Rectal smooth muscle tissue (tissue), 1 donor: ENCODE measurements around the gene SLC39A2.
"Not testable (repeated sequence)": the region's sequence is repeated elsewhere in the genome, so short reads cannot be mapped to it uniquely, and the experiment has no call there.

ENCODE experiments used
- H3K27ac ChIP-seq: one replicate; pipeline ENCODE4 v1.7.0; 2013; ENCODE audit warnings: low read depth, low read length, inconsistent platforms
- H3K27me3 ChIP-seq: one replicate; pipeline ENCODE4 v1.7.0; 2013; ENCODE audit warnings: low read length; ENCODE audit not compliant: control insufficient read depth, insufficient read depth
- H3K36me3 ChIP-seq: one replicate; pipeline ENCODE4 v1.7.0; 2013; ENCODE audit warnings: low read length; ENCODE audit not compliant: control insufficient read depth, insufficient read depth
- H3K4me1 ChIP-seq: one replicate; pipeline ENCODE4 v1.7.0; 2013; ENCODE audit warnings: low read length; ENCODE audit not compliant: control insufficient read depth, insufficient read depth
- H3K4me3 ChIP-seq: one replicate; pipeline ENCODE4 v1.7.0; 2013; ENCODE audit warnings: low read length
- H3K9ac ChIP-seq: one replicate; pipeline ENCODE4 v1.7.0; 2013; ENCODE audit warnings: low read length

The SLC39A2 gene

DNA sequence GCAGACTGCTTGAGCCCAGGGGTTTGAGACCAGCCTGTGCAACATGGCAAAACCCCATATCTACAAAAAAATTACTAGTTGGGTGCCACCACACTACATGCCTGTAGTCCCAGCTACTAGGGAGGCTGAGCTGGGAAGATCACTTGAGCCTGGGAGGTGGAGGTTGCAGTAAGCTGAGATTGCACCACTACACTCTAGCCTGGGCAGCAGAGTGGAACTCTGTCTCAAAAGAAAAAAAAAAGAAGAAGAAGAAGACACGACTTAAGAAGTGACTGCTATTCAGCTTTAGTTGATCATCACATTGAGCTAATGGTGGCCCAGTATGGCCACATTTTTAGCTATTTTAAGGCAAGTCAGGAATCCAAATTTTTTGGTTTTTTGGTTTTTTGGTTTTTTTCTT, 18.2 kb upstream of the SLC39A2 start:
- Histone ChIP-seq H3K4me3 (no peak overlapping the region), H3K36me3 (no peaks in the 10 kb centered on the region), H3K9ac (no peak overlapping the region), H3K4me1 (no peaks in the 10 kb centered on the region), H3K27me3 (no peaks in the 10 kb centered on the region), H3K27ac (no peak overlapping the region)

DNA sequence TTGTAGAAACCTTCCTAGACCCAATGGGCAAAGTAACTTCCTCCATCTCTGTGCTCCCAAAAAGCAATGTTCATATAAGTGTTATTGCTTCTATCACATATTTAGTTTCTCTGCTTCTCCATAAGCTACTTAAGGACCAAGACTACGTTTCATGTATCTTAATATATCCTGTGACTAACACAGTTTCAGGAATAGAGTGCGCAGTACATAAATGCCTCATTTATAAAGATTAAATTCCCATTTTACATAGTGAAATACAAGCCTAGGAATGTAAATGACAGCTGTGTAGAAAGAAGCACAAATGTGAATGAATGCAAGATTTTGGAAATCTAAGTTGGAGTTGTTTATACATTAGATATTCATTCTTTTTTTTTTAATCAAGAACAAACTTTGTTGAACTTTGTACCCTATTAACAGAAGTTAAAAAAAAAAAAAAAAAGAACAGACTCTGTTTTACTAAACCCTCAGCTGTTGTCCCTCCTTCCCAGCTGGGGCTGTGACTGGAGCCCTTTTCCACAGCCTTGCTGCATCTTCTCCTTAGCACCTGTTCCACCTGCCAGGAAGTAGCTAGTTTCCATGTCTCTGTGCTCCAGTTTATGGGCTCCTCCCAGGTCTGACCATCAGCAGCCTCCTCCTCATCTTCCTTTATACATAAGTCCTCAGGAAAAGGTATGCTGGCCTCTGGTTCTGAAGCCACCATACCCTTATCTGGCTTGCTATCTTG, 16.3 kb upstream of the SLC39A2 start:
- H3K27ac ChIP-seq = no peak overlapping the region
- no peak overlapping the region for H3K9ac ChIP-seq
- H3K4me3 ChIP-seq = no peak overlapping the region
- H3K36me3 ChIP-seq = no peaks in the 10 kb centered on the region
- H3K4me1 ChIP-seq = no peaks in the 10 kb centered on the region
- H3K27me3 ChIP-seq = no peaks in the 10 kb centered on the region

DNA sequence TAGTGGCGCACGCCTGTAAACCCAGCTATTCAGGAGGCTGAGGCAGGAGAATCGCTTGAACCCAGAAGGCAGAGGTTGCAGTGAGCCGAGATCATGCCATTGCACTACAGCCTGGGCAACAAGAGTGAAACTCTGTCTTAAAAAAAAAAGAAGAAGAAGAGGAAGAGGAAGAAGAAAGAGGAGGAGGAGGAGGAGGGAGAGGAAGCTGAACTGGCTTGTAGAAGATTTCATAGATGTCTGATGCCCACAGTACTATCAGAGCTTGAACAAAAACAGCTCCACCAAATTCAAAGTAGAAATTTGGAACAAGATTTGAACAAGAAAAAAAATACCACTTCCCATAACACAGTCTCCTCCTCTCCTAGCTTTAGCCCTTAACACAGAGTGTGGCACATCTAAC, 13.4 kb upstream of the SLC39A2 start:
- H3K4me3 ChIP-seq, H3K4me1 ChIP-seq, H3K27me3 ChIP-seq, H3K27ac ChIP-seq, H3K36me3 ChIP-seq, H3K9ac ChIP-seq: not testable (repeated sequence)

DNA sequence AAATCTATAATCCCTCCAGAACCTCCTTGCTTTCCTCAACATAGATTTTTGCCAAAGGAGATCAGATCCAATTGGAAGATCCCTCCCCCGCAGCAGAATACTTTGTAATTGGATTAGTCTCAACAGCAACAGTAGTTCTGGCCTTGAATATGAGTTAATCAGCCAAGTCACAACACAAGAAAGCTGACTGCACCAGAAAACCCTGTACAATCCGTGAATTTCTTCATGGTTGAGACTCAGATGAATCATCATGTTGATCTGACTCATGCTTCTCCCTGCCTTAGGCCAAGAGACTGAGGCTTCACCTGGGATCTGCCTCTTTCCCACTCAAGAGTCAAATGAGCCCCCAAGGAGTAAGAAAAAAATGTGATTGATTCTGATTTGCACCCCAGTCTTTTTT, 12.3 kb upstream of the SLC39A2 start:
- no peak overlapping the region for H3K4me3 ChIP-seq
- H3K36me3 ChIP-seq = peaks cover 1% of the 10 kb centered on the region
- H3K27me3 ChIP-seq = no peaks in the 10 kb centered on the region
- no peak overlapping the region for H3K27ac ChIP-seq
- H3K9ac ChIP-seq = no peak overlapping the region
- peaks cover 12% of the 10 kb centered on the region for H3K4me1 ChIP-seq

DNA sequence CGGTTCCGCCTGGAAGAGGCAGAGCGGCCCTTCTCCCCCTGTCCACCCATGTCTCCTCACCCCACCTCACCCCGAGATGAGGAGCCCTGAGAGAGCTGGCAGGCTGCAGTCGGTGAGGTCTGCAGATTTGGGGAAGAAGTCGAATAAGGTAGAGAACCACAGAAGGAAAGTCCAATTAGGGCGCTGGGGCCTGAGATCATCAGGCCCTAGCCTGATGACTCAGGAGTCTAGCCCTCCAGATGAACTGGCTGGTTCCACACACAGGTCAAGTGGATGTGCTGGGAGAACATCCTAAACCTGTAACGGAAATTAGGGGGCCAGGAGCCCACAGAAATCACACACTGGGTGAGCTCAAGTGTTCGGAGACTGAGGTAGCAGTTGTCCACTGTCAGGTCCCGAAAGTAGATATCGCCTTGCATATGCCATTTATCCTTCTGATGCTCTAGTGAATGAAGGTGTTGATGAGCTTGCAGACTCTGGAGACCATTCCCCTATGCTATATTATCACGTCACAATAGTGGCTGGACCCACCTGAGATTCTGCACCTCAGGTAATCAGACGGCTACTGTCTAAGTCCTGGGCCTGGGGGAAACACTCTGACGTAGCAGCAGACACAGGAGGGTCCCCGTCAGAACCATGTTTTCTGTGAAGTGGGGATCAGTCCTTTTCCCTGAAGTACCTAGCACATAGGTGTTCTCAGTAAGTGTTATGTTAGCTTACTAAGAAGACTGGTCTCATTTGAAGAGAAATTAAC, 10.2 kb upstream of the SLC39A2 start:
- Histone ChIP-seq H3K4me1 (peaks cover 12% of the 10 kb centered on the region), H3K36me3 (peaks cover 8% of the 10 kb centered on the region), H3K27me3 (no peaks in the 10 kb centered on the region), H3K9ac (no peak overlapping the region), H3K4me3 (peak overlapping the region; percentile 55), H3K27ac (peak overlapping the region; percentile 91)

DNA sequence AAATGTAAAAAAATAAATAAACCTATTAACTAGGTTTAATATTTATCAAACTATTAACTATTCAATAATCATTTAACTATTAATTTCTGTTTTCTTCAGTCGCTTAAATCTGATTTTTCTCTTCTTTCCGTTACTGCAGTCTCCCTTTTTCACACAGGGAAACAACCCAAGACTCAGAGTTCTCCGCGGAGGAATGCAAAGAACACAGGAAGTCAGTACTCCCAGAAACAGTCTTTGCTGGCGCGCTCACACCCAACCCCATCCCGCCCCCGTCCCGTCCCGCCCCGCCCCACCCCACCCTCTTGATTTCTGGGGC, 9.7 kb upstream of the SLC39A2 start:
- Histone ChIP-seq H3K4me3 (peak overlapping the region; percentile 55), H3K27ac (peak overlapping the region; percentile 91)

DNA sequence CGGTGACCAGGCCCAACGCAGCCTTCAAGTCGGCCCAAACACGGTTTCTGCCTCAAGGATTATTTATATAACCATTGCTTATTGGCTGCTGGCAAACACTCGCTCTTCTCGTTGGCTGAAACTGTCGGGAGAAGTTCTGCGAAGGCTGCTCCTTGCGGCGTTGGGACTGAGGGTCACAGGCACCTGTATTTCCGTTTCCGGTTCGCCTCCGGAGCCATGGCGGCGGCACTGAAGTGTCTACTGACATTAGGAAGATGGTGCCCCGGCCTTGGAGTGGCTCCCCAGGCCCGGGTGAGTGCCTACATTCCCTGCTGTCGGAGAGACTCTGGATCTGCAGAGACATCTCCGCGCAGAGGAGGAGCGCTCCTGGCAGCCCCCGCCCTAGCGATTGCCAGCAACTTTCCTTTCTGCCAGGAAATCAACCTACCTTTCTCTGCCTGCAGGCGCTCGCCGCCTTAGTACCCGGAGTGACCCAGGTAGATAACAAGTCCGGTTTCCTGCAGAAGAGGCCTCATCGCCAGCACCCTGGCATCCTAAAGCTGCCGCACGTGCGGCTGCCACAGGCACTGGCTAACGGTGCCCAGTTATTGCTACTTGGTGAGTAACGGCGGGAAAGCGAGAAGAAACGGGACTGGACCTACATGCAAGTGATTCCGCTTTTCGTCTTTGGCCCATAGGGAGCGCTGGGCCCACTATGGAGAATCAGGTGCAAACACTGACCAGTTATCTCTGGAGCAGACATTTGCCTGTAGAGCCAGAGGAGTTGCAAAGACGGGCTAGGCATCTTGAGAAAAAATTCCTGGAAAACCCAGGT, 9.1 kb upstream of the SLC39A2 start, which contains the start of gene METTL17:
METTL17 (plus strand) TSS at position 194 of the 814 bp plus-strand sequence; CDS start at position 217, 23 bp downstream.
- peaks cover 12% of the 10 kb centered on the region for H3K4me1 ChIP-seq
- no peaks in the 10 kb centered on the region for H3K27me3 ChIP-seq
- H3K27ac ChIP-seq = peak within 1 kb of the TSS; percentile 91
- H3K36me3 ChIP-seq = peaks cover 14% of the 10 kb centered on the region
- H3K4me3 ChIP-seq = peak within 1 kb of the TSS; percentile 95
- peak within 1 kb of the TSS; percentile 80 for H3K9ac ChIP-seq

More for the DNA sequence above, 9.7 kb upstream of the SLC39A2 start:
- H3K27me3 ChIP-seq = no peaks in the 10 kb centered on the region
- peaks cover 12% of the 10 kb centered on the region for H3K4me1 ChIP-seq
- peaks cover 8% of the 10 kb centered on the region for H3K36me3 ChIP-seq
- no peak overlapping the region for H3K9ac ChIP-seq

DNA sequence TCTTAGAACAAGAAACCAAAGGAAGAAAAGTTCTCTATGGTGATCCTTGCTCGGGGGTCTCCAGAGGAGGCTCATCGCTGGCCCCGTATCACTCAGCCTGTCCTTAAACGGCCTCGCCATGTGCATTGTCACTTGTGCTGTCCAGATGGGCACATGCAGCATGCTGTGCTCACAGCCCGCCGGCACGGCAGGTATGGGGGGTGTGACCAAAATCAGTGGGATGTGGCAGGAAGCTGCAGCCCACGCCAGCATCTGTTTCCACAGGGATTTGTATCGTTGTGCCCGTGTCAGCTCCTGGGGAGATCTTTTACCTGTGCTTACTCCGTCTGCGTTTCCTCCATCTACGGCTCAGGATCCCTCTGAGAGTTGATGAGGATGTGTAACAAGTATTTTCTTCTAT, 2.6 kb upstream of the SLC39A2 start:
- Histone ChIP-seq H3K9ac (no peak overlapping the region), H3K27me3 (no peaks in the 10 kb centered on the region), H3K4me1 (no peaks in the 10 kb centered on the region), H3K27ac (no peak overlapping the region), H3K36me3 (peaks cover 31% of the 10 kb centered on the region), H3K4me3 (no peak overlapping the region)

DNA sequence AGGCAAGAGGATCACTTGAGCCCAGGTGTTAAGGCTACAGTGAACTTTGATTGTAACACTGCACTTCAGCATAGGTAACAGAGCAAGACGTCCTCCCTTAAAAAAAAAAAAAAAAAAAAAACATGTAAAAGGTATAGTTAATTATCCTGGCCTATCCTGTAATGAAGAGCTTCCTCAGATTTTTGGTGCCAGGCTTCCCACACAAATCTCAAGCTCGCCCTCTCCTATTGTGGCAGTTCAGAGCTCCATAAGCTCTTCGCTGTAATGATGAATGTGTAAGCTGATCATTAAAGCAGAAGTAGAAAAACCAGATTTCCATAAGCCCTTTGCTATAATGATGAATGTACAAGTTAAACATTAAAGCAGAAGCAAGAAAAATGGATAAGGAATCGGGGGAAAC, 2.0 kb upstream of the SLC39A2 start:
- H3K9ac ChIP-seq = no peak overlapping the region
- H3K36me3 ChIP-seq = peaks cover 27% of the 10 kb centered on the region
- H3K27me3 ChIP-seq = no peaks in the 10 kb centered on the region
- no peaks in the 10 kb centered on the region for H3K4me1 ChIP-seq
- no peak overlapping the region for H3K27ac ChIP-seq
- no peak overlapping the region for H3K4me3 ChIP-seq

DNA sequence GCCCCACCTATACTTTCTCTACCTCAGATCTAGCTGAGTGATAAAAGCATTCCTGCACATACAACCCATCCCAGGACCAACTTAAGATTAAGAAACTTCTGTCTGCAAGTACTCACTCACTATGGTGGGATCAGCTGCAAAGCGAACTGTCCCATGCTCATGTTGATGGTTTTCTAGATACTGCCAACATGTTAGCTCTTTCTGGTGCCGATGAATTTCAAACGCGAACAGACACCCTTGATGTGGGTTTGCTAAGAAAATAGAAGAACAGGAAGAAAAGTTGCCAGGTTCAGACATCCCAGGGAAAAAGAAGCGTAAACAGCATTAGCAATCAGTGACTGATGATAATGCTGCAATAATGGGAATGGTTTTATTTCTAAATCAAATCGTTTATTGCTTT, 1.5 kb upstream of the SLC39A2 start:
- H3K27me3 ChIP-seq = no peaks in the 10 kb centered on the region
- H3K27ac ChIP-seq = no peak overlapping the region
- H3K36me3 ChIP-seq = peaks cover 27% of the 10 kb centered on the region
- H3K9ac ChIP-seq = no peak overlapping the region
- no peak overlapping the region for H3K4me3 ChIP-seq
- H3K4me1 ChIP-seq = no peaks in the 10 kb centered on the region

DNA sequence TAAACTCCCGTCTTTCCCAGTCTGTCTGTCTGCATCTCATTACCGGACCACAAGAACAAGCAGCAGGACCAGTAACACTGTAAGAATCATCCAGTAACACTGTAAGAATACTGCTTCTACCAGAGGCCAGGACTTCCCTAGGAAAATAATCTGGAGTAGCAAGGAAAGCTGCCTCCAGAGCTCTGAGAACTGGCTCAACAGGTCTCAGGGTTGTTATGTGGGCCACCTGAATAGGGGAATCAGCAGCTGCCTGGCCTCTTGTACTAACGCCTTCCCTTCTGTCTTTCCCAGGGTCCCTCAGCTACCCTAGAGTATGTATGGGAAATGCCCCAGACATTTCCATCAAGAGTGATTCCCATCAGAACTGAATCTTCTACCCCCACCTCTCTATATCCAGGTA, 954 bp upstream of the SLC39A2 start:
- H3K4me3 ChIP-seq = no peak overlapping the region
- peaks cover 25% of the 10 kb centered on the region for H3K36me3 ChIP-seq
- H3K27ac ChIP-seq = no peak overlapping the region
- H3K4me1 ChIP-seq = no peaks in the 10 kb centered on the region
- H3K27me3 ChIP-seq = no peaks in the 10 kb centered on the region
- no peak overlapping the region for H3K9ac ChIP-seq

DNA sequence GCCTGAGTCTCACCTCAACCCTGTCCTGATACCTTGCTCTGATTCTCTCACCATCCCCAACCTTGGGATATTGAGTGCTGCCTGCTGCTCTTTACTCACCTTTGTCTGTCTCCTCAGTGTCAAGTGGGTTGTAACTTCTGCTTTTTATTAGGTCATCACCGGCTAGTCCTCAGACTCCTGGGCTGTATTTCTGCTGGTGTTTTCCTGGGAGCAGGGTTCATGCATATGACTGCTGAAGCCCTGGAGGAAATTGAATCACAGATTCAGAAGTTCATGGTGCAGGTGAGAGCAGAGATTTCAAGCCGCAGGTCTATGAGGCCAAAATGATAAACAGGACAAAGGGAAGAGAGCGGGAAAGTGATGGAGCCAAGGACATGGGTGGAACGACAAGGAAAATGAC, 498 bp downstream of the SLC39A2 start:
- no peak overlapping the region for H3K4me3 ChIP-seq
- no peak overlapping the region for H3K9ac ChIP-seq
- H3K27me3 ChIP-seq = no peaks in the 10 kb centered on the region
- H3K36me3 ChIP-seq = peaks cover 21% of the 10 kb centered on the region
- no peaks in the 10 kb centered on the region for H3K4me1 ChIP-seq
- no peak overlapping the region for H3K27ac ChIP-seq
